Activated CD4-positive, alpha-beta T cell treated with anti-CD3 and anti-CD28 coated beads for 1 hour (primary cell): Measurements from ENCODE around the gene ZNF546.

Experiments used
- DNase-seq: peaks from one replicate; pipeline ENCODE4 v3.0.0-alpha.2; 2020

ZNF546 gene

DNA sequence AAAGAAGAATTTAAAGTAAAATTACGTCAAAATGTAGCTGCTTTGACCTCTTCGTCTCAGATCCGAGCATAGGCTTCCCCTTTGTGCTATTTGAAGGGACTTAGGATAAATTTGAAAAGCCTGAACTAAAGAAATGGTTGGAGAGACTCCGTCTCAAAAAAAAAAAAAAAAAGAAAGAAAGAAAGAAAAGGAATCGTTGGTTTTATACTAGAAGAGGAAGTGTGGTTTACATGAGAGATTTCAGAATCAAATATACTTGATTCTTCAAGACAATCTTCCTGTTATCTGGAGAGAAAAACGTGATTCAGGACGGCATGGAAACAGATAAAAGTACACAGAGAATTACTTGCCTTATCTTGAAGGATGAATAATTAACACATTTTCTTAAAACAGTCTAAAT lies 59.6 kb downstream of the ZNF546 start:
- no peak for DNase-seq

DNA sequence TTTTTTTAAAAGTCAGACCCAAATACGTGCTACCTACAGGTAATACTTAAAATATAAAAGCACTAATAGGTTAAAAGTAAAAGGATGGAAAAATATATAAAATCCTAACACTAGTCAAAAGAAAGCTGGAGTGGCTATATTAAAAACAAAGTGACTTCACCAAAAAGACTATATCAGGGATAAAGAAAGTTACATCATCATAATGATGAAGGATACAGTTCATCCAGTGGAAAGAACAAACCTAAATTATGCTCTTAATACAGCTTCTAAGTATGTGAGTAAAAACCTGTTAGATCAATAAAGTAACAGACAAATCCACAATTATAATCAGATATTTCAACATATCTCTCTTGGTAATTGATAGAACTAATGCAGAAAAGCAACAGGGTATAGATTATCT lies 60.3 kb downstream of the ZNF546 start:
- no peak for DNase-seq

DNA sequence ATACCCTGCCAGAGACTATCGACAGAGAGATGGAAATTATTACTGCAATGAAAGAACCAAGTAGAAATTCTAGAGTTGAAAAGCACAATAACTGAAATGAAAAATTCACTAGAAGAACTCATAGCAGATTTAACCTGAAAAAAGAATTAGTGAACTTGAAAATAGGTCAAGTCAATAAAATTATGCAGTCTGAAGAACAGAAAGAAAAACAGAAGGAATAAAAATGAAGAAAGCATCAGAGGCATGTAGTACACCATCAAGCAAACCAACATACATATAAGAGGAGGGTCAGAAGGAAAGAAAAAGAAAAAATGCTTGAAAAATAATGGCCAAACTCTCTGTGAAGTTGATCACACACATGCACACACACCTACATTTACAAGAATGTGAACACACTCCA lies 62.8 kb downstream of the ZNF546 start:
- DNase-seq, result no peak

DNA sequence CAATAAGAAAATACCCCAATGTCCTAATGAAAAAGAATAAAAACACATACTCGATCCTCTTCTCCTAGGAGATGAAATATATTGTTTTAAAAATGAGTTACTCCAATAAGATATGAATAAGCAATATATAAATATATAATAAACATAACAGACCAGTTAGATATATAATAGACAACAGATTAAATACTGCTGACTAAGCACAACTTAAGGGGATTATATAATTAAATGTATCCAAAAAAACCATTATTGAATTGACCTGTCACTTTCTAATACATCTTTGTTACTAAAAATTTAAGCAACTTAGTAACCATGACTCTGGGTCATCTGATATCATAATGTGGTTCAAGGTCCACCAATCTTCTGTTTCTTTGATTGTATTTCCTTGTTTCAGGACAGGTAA lies 73.2 kb downstream of the ZNF546 start:
- DNase-seq, result no peak
